GM19099 (cell line): ENCODE results near the gene RPL3.

ENCODE experiments used
- POLR2A ChIP-seq: IDR thresholded peaks from 3 replicates; pipeline ENCODE4 v1.6.1; 2011; ENCODE audit warnings: low read depth; ENCODE audit not compliant: insufficient read length; ENCODE audit errors: extremely low read depth

RPL3 gene

GRCh38 chr22:39319284-39320022, at the start of gene RPL3:
Gene RPL3, minus strand, starts transcription at chr22:39319623. Its CDS starts 26 bp downstream, at chr22:39319597.
- TF ChIP-seq POLR2A: peak; percentile 100

DNA sequence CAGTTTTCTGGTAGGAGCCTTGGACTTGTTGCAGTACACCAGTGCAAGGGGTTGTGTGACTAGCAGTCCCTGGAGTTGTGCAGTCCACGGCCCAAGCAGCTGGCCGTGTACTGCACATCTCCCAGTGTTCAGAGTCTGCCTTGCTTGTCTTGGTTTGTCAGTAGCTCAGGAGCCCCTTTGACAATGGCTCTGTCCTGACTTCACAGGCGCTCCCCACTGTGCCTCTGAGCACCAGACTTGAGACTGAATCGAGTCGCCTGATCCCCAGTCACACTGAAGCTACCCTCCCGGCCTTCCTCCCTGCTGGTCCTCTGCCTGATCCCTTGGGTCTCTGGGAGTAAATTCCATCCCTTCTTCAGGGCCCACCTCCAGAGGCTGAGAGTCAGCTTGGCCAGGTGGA, 49.8 kb upstream of the RPL3 start:
- no peak for TF ChIP-seq POLR2A

- no peak for TF ChIP-seq POLR2A
Measured at GRCh38 chr22:39368461-39368911, 49.1 kb upstream of the RPL3 start.

DNA sequence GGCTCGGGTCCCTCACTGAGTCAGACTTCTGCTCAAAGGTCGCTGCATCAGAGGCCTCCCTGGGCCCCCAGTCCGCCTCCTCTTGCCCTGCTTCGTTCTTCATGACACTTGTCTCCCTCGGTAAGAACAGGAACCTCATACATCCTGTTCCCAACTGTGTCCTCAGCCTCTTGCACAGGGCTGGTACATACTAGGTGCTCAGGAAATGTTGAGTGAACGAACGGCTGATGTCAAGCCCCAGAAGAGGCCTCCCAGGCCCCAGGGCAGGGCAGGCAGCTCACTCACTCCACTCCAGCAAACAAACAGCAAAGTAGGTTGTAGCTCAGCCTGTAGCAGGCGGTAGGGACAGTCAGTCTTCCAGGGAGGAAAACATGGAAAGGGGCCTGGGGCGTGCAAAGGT, 47.6 kb upstream of the RPL3 start:
- no peak for TF ChIP-seq POLR2A

DNA sequence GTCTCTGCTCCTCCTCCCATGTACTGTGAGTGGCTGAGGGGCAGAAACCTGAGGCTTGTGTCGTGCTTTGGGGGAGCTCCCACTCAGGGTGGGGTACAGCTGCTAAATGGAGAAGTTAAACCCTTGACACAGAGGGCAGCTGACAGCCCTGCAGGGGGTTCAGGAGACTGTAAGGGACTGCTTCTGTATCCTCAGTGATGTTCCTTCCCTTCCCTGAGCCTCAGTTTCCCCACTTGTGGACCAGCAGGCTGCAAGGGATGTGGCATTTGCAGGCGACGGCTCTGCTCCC, 46.0 kb upstream of the RPL3 start:
- no peak for TF ChIP-seq POLR2A

- TF ChIP-seq POLR2A: no peak
Measured at GRCh38 chr22:39364714-39365491, 45.5 kb upstream of the RPL3 start.

DNA sequence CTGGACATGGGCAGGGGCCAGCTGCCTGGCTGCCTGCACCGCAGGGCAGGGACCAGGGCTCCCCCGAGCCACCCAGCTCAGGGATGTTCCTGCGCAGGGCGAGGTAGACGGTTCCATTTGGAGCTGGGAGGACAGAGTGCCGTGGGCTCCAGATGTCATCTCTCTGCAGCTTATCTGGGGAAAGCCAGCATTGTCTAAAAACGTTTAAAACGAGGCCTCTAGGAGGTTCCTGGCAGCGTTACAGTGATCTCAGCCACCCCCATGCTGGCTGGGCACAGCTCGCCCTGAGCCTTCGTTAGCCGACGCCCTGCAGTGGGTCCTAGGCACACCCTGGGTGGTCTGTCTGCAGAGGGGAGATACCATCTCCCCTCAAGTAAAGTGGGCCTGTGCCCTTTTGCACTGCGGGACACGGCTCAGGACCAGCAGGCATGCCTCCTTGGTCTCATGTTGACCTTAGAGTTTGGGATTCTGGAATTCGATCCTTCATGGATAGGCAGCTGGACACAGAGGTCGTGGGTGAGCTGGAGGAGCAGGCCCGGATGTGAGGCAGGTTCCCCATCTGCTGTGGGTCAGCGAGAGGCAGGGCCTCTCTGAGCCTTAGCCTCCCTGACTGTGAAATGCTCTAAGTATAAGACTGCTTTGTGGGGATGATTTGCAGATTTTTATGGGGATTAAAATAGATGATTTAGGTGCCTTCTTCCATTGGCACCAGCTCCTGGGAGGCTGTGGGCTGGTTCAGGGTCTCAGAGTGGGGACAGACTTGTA, 44.5 kb upstream of the RPL3 start:
- TF ChIP-seq POLR2A: no peak

GRCh38 chr22:39362932-39363331, 43.5 kb upstream of the RPL3 start:
- no peak for TF ChIP-seq POLR2A

GRCh38 chr22:39362271-39362670, 42.8 kb upstream of the RPL3 start:
- TF ChIP-seq POLR2A: no peak

GRCh38 chr22:39361496-39361895, 42.1 kb upstream of the RPL3 start:
- no peak for TF ChIP-seq POLR2A

DNA sequence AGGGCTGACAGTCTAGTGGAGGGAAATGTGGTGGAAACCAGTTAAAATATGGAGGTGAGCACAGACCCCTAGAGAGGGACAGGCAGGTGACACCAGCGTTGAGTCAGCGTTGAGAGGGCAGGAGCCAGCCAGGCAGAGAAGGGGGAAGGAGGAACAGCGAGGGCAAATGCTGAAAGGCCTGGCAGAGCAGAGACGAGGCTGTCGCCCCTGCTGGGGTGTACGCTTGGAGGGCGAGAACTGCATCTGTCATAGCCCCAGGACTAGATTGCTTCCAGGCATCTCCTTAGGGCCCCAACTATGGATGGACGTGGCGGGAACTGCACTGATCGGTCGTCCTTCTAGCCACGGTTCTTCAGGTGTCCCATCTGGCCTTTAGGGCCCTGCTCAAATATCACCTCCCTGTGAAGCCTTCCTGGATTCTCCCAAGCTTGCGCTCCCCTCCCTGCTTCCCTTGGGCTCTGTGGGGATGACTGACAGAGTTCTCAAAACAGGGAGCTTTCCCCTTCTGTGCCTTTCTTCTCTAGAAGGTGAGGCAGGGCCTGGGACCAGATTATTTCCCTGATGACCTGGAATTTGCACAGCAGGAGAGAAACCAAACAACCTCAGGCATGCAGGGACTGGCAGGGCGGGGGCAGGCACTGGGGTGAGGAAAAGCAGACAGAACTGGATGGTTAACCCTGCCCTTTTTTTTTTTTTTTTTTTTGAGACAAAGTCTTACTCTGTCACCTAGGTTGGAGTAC, 41.4 kb upstream of the RPL3 start:
- no peak for TF ChIP-seq POLR2A

DNA sequence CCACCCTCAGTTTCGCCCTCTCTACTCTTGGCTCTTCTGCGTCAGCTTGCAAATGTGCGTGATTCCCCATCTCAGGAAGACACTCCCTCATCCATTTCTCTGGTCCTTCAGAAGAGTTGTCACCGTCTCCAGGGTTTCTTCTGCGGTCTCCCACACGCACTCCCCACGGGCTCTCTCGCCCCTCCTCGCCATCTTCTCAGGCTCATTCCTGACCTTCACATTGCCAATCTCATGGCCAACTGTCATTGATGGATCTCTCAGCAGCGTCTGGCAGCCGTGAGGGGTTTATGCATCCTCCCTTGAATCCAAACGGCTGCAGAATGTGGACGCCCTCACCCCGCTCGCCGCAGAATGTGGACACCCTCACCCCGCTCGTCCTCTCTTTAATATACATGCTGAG, 40.8 kb upstream of the RPL3 start:
- TF ChIP-seq POLR2A: no peak

DNA sequence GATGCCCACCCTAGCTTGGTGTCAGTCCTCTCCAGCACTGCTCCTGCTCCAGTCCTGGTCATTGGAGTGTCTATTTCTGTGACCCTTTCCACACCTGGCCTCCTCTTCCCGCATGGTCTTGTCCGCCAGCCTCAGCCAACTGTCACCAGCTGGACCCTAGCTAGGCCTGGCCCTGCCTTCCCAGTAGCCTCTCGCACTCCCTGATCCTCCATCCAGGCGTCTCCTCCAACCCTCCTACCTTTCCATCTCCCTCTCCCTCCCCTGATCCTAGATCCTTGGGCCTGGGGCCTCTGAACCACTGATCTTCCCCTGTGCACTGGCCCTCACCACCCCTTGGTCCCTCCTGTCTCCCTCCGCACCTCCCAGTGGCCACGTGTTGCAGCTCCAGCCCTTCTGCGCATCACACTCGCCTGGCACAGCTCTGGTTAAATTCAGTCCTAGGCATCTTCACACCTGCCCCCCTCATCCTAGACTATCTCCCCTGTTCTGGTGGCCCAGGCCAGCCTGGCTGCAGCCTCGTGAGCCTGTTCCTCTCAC, 40.3 kb upstream of the RPL3 start:
- no peak for TF ChIP-seq POLR2A

DNA sequence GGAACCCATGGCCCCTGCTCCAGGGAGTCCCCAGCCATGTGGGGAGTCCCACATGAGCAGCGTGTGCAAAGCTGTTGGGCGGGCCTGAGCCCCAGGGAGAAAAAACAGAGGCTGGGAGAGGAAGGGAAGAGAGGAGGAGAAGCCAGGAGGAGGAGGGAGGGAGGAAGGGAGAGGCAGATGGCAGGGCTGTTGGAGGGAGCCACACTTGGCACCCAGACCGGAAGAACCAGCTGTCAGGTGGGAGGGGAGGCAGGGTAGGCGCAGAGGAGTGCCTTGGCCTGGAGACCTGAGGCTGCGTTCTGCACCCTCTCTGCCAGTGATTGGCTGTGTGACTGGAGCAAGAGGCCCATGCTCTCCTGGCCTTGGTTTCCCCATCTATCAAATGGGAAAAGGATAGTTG, 37.0 kb upstream of the RPL3 start:
- no peak for TF ChIP-seq POLR2A

DNA sequence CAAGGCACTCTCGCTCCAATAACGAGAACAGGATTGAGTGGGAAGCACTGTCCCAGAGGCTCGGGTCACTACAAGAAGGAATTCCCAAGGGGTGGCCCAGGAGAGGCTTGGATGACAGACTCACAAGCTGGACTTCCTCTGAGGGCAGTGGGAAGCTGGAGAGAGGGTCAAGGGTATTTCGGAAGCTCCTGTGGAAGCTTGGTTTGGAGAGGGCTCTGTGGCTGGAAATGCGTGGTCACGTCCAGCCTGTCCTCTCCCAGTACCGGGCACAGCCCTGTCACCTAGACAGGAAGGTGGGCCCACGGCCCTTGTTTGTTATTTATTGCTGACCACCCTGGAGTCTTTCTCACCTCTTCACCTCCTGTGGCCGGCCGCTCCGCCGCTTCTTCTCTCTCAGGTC, 35.7 kb upstream of the RPL3 start:
- TF ChIP-seq POLR2A: no peak
